HUES6 (cell line): ENCODE measurements around the gene WWOX.

Experiments used
- H3K27ac ChIP-seq: 2 replicates; pipeline ENCODE4 v1.7.0; 2013; ENCODE audit warnings: low read depth, mild to moderate bottlenecking, low read length, inconsistent platforms
- H3K27me3 ChIP-seq: 2 replicates; pipeline ENCODE4 v1.6.1; 2013; ENCODE audit warnings: low read length; ENCODE audit not compliant: control insufficient read depth, insufficient read depth
- H3K36me3 ChIP-seq: 2 replicates; pipeline ENCODE4 v1.6.1; 2013; ENCODE audit warnings: low read length; ENCODE audit not compliant: control insufficient read depth, insufficient read depth
- H3K4me1 ChIP-seq: 2 replicates; pipeline ENCODE4 v1.6.1; 2013; ENCODE audit warnings: low read length; ENCODE audit not compliant: control insufficient read depth, insufficient read depth
- H3K4me3 ChIP-seq: 2 replicates; pipeline ENCODE4 v1.5.1; 2013; ENCODE audit warnings: low read depth, low read length
- H3K9ac ChIP-seq: one replicate; pipeline ENCODE4 v1.6.1; 2013; ENCODE audit warnings: mild to moderate bottlenecking, low read length
- H3K9me3 ChIP-seq: 2 replicates; pipeline ENCODE4 v1.6.1; 2013; ENCODE audit warnings: low read depth, low read length; ENCODE audit not compliant: control insufficient read depth, insufficient read depth

WWOX gene

GRCh38 chr16:78485188-78485916 is 385.9 kb downstream of the WWOX start:
- no peaks in the 10 kb centered on the region for H3K9me3 ChIP-seq
- no peaks in the 10 kb centered on the region for H3K4me1 ChIP-seq
- no peak overlapping the region for H3K4me3 ChIP-seq
- no peaks in the 10 kb centered on the region for H3K36me3 ChIP-seq
- no peak overlapping the region for H3K27ac ChIP-seq
- no peak overlapping the region for H3K9ac ChIP-seq
- no peaks in the 10 kb centered on the region for H3K27me3 ChIP-seq

GRCh38 chr16:78485917-78486257 is 386.4 kb downstream of the WWOX start:
- Histone ChIP-seq H3K4me1 (no peaks in the 10 kb centered on the region), H3K36me3 (no peaks in the 10 kb centered on the region), H3K27ac (no peak overlapping the region), H3K9me3 (no peaks in the 10 kb centered on the region), H3K27me3 (no peaks in the 10 kb centered on the region), H3K4me3 (no peak overlapping the region), H3K9ac (no peak overlapping the region)

GRCh38 chr16:78487471-78487870 is 388.0 kb downstream of the WWOX start:
- Histone ChIP-seq H3K4me1 (no peaks in the 10 kb centered on the region), H3K27me3 (no peaks in the 10 kb centered on the region), H3K9me3 (no peaks in the 10 kb centered on the region), H3K9ac (no peak overlapping the region), H3K4me3 (no peak overlapping the region), H3K27ac (no peak overlapping the region), H3K36me3 (no peaks in the 10 kb centered on the region)

- H3K9me3 ChIP-seq: no peaks in the 10 kb centered on the region
- H3K4me3 ChIP-seq: no peak overlapping the region
- H3K4me1 ChIP-seq: no peaks in the 10 kb centered on the region
- no peak overlapping the region for H3K9ac ChIP-seq
- no peaks in the 10 kb centered on the region for H3K36me3 ChIP-seq
- no peak overlapping the region for H3K27ac ChIP-seq
- no peaks in the 10 kb centered on the region for H3K27me3 ChIP-seq
Measured at GRCh38 chr16:78489072-78489471, 389.6 kb downstream of the WWOX start.

- H3K9ac ChIP-seq: no peak overlapping the region
- peaks cover 3% of the 10 kb centered on the region; the same call in 1 of the 2 replicates for H3K4me1 ChIP-seq
- no peak overlapping the region for H3K27ac ChIP-seq
- H3K36me3 ChIP-seq: no peaks in the 10 kb centered on the region
- H3K27me3 ChIP-seq: no peaks in the 10 kb centered on the region
- no peaks in the 10 kb centered on the region for H3K9me3 ChIP-seq
- H3K4me3 ChIP-seq: no peak overlapping the region
Measured at GRCh38 chr16:78489631-78490030, 390.2 kb downstream of the WWOX start.

GRCh38 chr16:78490431-78490830 is 391.0 kb downstream of the WWOX start:
- Histone ChIP-seq H3K27ac (no peak overlapping the region), H3K9me3 (no peaks in the 10 kb centered on the region), H3K27me3 (no peaks in the 10 kb centered on the region), H3K4me1 (peaks cover 4% of the 10 kb centered on the region; the same call in 1 of the 2 replicates), H3K9ac (no peak overlapping the region), H3K4me3 (no peak overlapping the region), H3K36me3 (no peaks in the 10 kb centered on the region)

GRCh38 chr16:78490847-78491246 is 391.4 kb downstream of the WWOX start:
- Histone ChIP-seq H3K9me3 (no peaks in the 10 kb centered on the region), H3K27me3 (no peaks in the 10 kb centered on the region), H3K36me3 (no peaks in the 10 kb centered on the region), H3K4me3 (no peak overlapping the region), H3K9ac (no peak overlapping the region), H3K27ac (no peak overlapping the region), H3K4me1 (peaks cover 4% of the 10 kb centered on the region; the same call in 1 of the 2 replicates)

- H3K9ac ChIP-seq: no peak overlapping the region
- H3K9me3 ChIP-seq: no peaks in the 10 kb centered on the region
- no peaks in the 10 kb centered on the region for H3K36me3 ChIP-seq
- H3K4me3 ChIP-seq: no peak overlapping the region
- H3K27ac ChIP-seq: no peak overlapping the region
- H3K4me1 ChIP-seq: peaks cover 4% of the 10 kb centered on the region; the same call in 1 of the 2 replicates
- no peaks in the 10 kb centered on the region for H3K27me3 ChIP-seq
Measured at GRCh38 chr16:78493573-78493972, 394.1 kb downstream of the WWOX start.

- no peak overlapping the region for H3K4me3 ChIP-seq
- no peaks in the 10 kb centered on the region for H3K9me3 ChIP-seq
- H3K9ac ChIP-seq: no peak overlapping the region
- H3K36me3 ChIP-seq: no peaks in the 10 kb centered on the region
- peaks cover 4% of the 10 kb centered on the region; the same call in 1 of the 2 replicates for H3K4me1 ChIP-seq
- H3K27me3 ChIP-seq: no peaks in the 10 kb centered on the region
- no peak overlapping the region for H3K27ac ChIP-seq
Measured at GRCh38 chr16:78494105-78494504, 394.7 kb downstream of the WWOX start.

GRCh38 chr16:78494674-78495073 is 395.2 kb downstream of the WWOX start:
- Histone ChIP-seq H3K36me3 (no peaks in the 10 kb centered on the region), H3K4me3 (no peak overlapping the region), H3K9ac (no peak overlapping the region), H3K9me3 (no peaks in the 10 kb centered on the region), H3K27me3 (no peaks in the 10 kb centered on the region), H3K4me1 (peaks cover 4% of the 10 kb centered on the region; the same call in 1 of the 2 replicates), H3K27ac (no peak overlapping the region)

GRCh38 chr16:78496189-78496588 is 396.7 kb downstream of the WWOX start:
- H3K36me3 ChIP-seq: no peaks in the 10 kb centered on the region
- no peaks in the 10 kb centered on the region for H3K27me3 ChIP-seq
- H3K9ac ChIP-seq: no peak overlapping the region
- no peaks in the 10 kb centered on the region for H3K9me3 ChIP-seq
- H3K27ac ChIP-seq: no peak overlapping the region
- H3K4me3 ChIP-seq: no peak overlapping the region
- H3K4me1 ChIP-seq: peaks cover 4% of the 10 kb centered on the region; the same call in 1 of the 2 replicates
